GM18502 (cell line): ENCODE data around the gene PIP.
"Not testable (repeated sequence)": the region's sequence is repeated elsewhere in the genome, so short reads cannot be mapped to it uniquely, and the experiment has no call there.

Source experiments
- ATAC-seq: cut with Tn5 transposase; IDR thresholded peaks from one replicate; pipeline ENCODE4 v1.9.1; 2021; ENCODE audit warnings: mild to moderate bottlenecking; ENCODE audit not compliant: unreplicated experiment, poor library complexity

The PIP gene

DNA sequence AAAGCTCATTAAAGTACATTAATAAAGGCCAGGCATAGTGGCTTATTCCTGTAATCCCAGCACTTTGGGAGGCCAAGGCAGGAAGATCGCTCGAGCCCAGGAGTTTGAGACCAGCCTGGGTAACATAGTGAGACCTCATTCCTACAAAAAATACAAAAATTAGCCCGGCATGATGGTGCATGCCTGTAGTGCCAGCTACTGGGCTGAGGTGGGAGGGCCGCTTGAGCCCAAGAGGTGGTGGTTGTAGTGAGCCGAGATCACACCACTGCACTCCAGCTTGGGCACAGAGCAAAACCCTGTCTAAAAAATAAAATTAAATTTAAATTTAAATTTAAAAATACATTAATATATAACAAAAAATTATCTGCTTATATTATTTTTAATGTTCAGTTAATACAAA, 44.3 kb downstream of the PIP start:
- ATAC-seq: no peak

DNA sequence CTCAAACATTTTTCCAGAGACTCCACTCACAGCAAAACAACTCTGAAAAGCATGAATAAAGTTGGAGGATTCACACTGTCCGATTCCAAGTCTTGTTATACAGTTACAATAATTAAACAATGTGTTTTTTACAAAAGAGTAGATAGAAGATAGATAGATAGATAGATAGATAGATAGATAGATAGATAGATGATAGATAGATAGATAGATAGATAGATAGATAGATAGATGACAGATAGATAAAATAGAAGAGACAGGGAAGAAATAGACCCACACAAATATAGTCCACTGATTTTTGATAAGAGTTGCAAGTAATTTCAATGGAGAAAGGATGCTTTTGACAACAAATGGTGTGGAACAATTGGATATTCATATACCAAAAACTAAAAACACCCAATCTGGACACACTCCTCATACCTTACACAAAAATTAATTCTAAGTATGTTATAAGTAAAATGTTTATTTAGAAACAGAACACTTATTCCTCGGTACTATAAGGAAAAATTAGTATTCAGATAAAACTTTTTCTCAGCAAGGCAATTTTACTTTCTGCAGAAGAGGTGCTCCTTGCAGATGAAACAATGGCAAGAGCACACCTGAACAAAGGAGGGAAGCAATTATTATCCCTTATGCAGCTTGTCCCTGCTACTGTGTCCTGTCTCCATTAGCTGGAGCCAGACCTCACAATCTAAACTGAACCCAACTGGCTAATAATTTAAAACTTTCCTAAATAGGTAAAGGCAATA, 45.7 kb downstream of the PIP start:
- no peak for ATAC-seq

DNA sequence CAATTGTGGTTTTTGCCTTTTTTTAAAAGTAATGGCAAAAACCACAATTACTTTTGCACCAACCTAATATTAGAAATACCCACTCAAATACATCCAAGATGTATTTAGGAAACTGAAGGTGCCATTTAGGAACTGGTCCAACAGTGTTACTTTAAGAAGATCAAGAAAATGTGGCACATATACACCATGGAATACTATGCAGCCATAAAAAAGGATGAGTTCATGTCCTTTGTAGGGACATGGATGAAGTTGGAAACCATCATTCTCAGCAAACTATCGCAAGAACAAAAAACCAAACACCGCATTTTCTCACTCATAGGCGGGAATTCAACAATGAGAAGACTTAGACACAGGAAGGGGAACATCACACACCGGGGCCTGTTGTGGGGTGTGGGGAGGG, 48.9 kb downstream of the PIP start:
- not testable (repeated sequence) for ATAC-seq

DNA sequence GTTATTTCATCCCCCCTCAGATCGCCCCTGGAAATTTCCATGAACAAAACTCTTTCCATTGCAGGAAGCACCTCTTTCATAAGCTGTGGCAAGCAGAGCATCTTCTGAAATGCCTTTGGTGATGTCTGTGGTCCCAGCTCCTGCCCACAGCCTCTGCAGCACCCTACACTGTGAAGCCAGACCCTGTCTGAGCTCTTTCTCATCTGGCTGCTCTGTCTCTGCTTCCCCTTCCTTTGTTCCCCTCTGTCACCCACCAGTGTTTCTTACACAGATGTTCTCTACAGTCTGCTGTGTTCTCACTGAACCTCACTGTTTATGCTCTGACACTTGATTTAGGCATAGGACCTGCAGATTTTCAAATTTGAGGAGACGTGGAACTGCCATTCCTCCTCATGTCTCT, 49.5 kb downstream of the PIP start:
- no peak for ATAC-seq

DNA sequence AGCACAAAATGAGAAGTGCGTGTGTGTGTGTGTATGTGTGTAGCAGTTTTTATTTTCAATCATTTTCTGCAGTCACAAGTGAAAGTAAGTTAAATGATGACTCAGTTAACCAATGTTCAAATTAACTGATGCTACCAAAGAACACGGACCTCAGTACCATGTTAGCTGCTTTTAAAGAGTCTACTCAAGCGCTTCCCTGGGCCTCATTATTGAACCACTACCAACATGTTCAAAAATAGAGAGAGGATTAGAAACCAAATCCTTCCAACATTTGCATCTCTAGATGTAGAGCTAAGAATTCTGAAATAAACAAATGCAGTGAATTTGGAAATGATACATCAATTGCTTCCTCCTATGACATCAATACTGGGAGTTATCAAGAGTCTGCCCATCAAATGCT, 51.1 kb downstream of the PIP start, which contains the start of gene TAS2R39:
Gene TAS2R39, plus strand, starts transcription at position 396 of the 400 bp plus-strand sequence. Its CDS starts 0 bp downstream, at position 396.
- ATAC-seq: no peak

DNA sequence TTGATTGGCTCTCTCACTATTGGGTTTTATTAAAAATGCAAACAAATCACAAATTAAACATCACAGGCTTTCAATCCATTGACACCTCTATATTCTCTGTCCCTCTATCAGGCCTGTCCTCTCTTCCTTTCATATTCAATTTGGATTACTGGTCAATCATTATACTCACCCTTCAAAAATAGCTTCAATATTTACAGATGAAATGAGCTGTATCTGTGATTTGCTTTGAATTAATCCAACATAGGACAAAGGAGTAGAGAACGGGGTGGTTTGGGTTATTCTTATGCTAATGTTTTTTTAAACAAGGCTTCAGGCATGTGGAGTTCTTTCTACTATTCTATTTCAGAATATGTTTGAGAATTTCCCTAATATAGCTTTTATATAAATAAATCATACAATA, 53.7 kb downstream of the PIP start:
- ATAC-seq: no peak

DNA sequence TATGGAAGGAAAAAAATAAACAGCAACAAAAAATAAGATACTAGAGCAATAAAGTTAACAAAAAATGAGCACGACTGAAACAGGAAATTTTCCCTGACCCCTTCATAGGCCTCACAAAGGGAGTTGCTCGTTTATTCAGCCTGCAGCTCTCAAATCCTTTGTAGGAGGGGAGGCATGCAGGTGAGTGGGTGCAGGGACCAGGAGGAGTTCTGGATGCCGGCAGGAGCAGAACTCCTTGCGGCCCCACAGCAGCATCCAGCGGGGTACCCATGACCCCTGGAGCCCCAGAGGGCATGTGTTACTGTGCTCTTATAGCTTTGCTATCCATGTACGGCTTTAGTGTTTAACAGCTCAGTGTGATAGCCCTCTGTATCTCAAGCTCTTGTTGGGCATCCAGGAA, 57.1 kb downstream of the PIP start:
- ATAC-seq: no peak
